Endothelial cell of umbilical vein (primary cell): ENCODE measurements around the gene CIB1.

Experiments used
- EZH2 ChIP-seq: IDR thresholded peaks from 2 replicates; pipeline ENCODE4 v1.6.1; 2012; ENCODE audit warnings: borderline replicate concordance, low read depth, mild to moderate bottlenecking, moderate library complexity, low read length, inconsistent platforms; ENCODE audit not compliant: severe bottlenecking
- JUN ChIP-seq: IDR thresholded peaks from 2 replicates; pipeline ENCODE4 v1.6.1; 2011; ENCODE audit warnings: borderline replicate concordance, low read depth; ENCODE audit not compliant: insufficient read length, insufficient read depth
- MAX ChIP-seq: IDR thresholded peaks from 2 replicates; pipeline ENCODE4 v1.6.1; 2011; ENCODE audit not compliant: insufficient read depth, insufficient read length
- MYC ChIP-seq: IDR thresholded peaks from one replicate; pipeline ENCODE4 v1.6.1; 2011; ENCODE audit warnings: mild to moderate bottlenecking, low read depth, low read length
- POLR2A ChIP-seq: IDR thresholded peaks from 2 replicates; pipeline ENCODE4 v1.6.1; 2012; ENCODE audit warnings: low read depth, mild to moderate bottlenecking, control low read depth, low read length
- TF ChIP-seq, protein P1 (sequence below), 2 donors: IDR thresholded peaks; 1 replicate in 1 of 2; 2 replicates in 1 of 2; pipeline ENCODE4 v1.5.1; 2011; ENCODE audit warnings: low read length in 2 of 2, mild to moderate bottlenecking in 2 of 2, moderate library complexity in 2 of 2, control low read depth in 1 of 2, inconsistent platforms in 1 of 2, low read depth in 1 of 2; ENCODE audit not compliant: insufficient read depth in 1 of 2; ENCODE audit errors: extremely low read depth in 1 of 2

GRCh38 chr15:90184119-90184785 is 49.5 kb downstream of the CIB1 start:
- TF ChIP-seq, protein P1, sequence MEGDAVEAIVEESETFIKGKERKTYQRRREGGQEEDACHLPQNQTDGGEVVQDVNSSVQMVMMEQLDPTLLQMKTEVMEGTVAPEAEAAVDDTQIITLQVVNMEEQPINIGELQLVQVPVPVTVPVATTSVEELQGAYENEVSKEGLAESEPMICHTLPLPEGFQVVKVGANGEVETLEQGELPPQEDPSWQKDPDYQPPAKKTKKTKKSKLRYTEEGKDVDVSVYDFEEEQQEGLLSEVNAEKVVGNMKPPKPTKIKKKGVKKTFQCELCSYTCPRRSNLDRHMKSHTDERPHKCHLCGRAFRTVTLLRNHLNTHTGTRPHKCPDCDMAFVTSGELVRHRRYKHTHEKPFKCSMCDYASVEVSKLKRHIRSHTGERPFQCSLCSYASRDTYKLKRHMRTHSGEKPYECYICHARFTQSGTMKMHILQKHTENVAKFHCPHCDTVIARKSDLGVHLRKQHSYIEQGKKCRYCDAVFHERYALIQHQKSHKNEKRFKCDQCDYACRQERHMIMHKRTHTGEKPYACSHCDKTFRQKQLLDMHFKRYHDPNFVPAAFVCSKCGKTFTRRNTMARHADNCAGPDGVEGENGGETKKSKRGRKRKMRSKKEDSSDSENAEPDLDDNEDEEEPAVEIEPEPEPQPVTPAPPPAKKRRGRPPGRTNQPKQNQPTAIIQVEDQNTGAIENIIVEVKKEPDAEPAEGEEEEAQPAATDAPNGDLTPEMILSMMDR (IDR thresholded peaks at IDR 0.05; ENCODE audit: extremely low read depth in 1 of 2, insufficient read depth in 1 of 2, low read depth in 1 of 2, low read length in 2 of 2) = no peak
- TF ChIP-seq MAX (no peak), MYC (no peak), POLR2A (no peak), EZH2 (no peak), JUN (no peak)
